NCI-H2029 (cell line): Measurements from ENCODE around the gene RGP1.

Experiments
- DNase-seq: peaks from one replicate; lab custom pipeline; 2025; lab: John Stamatoyannopoulos, UW

Gene RGP1

DNA sequence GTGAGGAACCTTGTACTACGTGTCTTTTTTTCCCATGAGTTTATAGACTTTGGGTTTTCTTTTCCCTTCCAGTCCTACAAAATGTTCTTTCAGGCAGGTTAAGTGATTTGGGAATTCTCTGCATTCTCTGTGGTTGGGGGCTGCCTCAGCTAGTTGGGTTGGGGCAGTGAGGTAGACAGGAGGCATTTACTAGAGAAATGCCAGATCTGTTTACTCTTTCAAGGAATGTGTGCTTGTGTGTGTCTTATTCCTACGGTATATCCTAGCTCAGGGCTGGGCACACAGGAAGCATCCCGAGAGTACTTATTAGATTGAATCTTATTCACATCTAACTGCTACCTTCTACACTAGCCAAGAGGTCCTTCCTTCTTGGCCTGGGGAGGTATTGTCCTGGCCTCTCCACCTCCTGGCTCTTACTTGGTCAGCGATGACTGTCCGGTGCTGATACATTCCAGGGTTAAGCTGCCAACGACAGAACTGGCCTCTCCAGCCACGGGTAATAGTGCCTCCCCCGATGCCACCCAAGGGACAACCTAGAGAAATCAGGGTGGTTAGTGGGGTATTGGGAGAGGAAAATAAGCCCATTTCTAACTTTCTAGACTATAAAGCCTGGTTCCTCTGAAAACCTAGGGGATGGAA, 5.1 kb upstream of the RGP1 start:
- DNase-seq, result no peak

DNA sequence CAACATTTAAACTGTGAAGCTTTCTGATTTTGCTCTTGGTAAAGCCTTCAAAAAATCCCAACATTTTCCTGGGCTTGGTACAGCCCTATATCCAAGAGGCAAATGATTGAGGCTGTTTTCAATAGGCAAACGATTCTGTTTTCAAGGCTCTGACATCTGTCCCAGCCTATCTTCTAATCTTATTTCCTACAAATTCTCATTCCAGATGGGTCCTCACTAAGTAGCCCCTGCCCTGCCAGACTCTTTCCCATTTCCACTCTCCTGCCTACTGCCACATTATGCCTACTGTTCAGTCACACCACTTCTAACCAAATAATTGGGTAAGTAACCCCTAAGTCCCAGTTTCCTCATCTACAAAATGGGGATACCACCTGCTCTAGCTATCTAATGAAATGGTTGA, 3.5 kb upstream of the RGP1 start:
- no peak for DNase-seq

DNA sequence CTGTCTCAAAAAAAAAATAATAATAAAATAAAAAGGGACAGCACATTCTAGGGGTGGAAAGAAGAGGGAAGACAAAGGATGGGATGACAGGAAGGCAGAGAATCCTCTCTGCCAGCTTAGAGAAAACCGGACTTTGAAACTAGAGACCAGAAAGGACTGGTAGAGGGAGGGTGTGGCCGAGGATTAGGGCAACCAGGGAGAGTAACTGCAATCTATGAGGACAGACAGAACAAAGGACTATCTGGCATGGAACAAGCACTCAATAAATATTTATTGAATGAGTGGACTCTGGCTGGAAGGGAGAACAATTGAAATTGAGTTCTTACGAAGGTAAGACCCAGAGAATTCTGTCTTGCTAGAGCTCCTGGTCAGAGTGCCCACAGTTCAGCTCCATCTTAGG, 2.5 kb upstream of the RGP1 start:
- no peak for DNase-seq

DNA sequence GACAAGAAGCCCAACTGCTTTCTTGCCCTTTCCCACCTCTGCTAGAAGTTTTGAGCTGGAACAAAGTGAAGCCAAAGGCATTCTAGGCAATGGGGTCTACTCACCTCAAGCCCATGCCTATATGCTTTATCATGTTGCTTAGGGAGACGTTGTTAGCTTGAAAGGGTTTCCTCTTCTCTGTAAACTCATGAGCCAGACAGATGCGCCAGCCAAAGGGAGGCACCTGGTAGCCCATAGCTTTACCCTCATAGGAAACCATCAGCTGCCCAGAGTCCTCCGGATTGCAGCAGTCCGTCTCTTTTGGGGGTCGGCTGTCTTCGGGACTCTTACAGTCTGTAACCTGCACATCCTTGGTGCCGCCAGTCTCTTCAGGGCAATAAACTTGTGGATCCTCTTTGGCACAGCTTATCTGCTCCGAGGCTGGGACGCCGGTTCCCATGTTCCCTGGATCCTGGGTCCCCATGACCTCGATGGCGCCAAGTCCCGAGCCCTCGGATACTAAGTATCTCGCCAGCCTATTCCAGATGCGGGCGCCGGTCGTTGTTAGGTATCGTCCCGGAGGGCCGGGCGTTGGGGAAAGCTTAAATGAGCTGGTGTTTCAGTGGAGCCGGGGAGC, 737 bp upstream of the RGP1 start:
- DNase-seq, result no peak

DNA sequence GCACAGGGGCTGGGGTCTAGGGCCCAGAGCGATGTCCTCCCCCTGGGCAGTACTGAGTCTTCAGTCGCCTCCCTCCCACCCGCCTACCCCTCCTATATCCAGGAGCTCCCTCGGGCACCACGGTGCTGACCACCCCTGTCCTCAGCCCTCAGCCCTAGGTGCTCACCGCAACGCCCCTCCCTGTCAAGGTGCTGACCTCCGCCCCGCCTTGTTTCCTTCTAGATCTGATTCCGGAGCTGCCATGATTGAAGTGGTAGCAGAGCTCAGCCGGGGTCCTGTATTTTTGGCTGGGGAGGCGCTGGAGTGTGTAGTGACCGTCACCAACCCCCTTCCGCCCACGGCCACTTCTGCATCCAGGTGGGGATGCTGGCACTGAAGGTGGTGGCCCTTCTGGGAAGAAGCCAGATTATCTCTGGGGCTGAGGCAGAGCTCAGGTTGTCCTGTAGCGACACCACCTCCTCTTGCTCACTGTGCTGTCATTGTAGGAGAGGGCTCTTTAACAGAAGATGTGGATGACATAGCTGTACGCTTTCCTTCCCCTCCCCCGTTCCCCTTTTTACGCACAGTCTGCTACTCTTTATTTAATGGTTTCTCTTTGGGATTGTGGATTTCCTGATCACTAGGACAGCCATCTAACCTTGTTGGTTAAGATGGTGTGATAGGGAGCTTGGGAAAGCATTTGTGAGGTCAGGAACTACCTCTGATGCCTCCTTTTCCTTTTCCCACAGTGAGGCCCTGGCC, 598 bp downstream of the RGP1 start:
- peak; percentile 29 for DNase-seq

DNA sequence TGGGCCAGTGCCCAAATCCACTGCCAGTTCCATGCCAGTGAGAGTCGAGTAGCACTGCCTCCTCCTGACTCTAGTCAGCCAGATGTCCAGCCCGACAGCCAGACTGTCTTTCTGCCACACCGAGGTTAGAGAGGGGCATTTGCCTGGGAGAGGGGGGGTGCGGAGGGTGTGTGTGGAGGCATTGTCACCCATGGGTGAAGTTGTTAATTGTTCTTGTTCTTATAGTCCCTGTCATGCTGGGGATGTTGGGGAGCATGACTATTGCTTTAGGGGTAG, 1.1 kb downstream of the RGP1 start:
- DNase-seq, result no peak

DNA sequence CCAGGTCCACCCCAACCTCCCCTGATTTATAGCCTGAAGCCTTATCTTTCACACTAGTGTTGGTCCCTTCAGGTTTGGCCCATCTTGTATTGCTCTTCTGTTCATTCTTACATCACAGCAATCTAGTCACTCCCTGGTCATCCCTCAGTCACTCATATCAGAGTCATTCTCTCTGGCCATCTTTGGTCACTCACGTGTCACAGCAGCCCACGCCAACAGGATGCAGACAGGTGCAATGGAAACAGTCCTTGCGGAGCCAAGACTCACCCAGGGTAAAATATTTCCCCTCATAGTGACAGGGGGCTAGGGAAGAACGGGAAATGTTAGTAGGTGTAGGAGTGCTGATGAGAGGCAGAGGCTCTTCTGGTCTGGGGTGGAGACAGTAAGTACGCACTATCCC, 4.4 kb downstream of the RGP1 start:
- no peak for DNase-seq

DNA sequence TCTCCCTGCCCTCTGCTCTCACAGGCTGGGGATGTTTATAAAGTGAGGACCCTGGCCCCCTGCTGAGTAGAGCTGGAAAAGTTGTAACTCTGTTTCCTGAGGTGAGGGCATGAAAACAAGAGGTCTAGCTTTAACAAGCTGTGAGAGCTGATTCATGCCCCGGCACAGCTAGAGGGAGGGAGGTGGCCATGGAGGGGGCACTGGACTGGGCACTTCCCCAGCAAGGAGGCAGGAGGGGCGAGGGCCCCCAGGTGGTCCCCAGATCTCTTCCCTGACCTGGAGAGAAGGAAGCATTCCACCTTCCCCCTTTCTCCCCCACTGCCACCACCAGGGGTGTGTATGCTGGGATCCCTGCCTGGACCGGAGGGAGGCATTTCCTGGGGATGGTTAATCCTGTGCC, 5.2 kb downstream of the RGP1 start, which contains the start of gene MSMP:
Gene MSMP (minus strand): TSS at position 13 of the 400 bp plus-strand sequence. CDS start 147 bp downstream, outside the sequence.
- DNase-seq, result no peak

DNA sequence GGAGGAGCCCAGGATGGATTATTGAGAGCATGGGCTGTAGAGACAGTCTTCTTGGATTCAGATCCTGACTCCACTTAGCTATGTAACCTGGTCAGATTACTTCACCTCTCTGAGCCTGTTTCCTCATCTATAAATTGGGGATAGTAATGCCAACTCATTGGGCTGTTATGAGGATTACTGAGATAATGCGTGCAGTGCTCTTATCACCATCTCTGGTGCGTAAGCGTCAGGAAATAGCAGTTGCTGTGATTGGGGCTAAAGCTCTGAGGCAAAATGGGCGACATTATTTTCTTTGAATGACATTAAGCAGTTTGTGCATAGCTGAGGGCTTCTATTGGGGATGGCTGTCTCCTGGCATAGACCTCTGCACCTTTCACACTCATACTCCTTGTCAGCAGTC, 6.0 kb downstream of the RGP1 start:
- DNase-seq, result no peak

DNA sequence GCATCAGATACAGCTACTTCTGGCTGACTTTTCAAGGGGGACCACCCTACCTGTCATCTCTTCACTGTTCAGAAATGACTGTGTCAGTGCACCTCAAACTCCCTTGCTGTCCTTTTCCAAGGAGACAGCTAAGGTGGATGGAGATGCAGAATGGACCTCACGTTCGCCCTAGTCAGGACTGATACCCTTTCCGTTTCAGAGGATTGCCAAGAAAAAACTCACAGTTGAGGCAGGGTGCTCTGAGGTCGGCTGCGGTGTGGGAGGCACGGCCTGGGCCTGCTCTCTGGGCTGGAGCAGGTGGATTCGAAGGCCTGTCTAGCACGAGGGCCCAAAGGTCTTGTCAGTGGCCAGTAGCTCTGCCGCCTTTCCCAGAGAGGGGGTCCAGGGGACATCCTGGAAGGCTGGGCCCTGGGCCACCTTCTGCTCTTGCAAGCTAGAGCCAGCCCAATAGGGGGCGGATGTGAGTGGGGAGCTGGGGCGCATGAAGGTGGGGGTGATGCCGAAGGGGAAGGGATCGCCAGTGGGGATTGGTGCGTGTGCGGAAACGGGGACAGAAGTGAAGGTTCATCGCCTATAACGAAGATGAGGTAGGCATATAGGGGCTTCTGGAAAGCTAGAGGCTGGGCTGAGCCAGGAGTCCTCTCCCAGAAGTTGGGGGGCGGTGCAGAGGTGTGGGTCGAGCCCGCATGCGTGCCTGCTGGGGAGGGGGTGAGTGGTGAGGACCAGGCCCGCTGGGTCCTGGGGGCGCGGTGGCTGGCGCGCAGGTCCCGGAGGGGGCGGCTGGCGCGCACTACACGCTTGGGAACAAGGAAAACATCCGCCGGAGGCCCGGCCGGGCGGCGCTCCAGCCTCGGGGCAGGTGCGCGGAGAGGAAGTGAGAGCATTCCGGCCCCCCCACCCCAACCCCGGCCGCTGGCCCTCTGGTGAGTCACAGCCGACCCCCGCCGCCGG, 7.5 kb downstream of the RGP1 start:
- DNase-seq, result peak; percentile 76

DNA sequence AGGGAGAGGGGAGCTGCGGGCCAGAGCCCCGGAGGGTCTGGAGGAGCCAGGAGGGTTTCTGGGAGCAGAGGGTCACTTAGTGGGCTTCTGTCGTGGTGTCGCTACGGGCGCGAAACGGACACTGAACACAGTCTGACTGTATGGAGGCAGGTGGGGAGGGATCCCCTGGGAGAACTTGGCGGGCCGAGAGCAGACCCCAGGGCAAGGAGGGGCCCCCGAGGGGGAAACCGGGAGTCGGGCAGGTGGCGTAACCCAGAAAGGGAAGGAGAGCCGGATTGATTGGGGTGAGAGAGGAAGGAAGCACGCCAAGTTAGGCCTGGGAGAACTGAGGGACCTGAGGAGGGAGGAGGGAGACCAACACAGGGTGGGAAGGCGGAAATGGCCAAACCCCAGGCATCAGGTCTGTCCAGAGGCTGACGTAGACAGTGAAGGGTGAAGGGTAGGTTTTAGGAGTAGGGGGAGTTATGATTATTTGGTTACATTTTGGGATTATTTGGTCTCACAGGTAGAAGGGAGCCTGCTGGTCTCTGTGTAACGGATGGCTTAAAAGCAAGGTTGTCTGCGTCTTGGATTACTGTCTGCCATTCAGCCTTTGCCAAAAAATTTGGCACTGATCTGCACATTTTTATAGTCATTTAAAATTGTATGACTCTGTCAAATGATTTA, 8.3 kb downstream of the RGP1 start:
- peak; percentile 65 for DNase-seq

DNA sequence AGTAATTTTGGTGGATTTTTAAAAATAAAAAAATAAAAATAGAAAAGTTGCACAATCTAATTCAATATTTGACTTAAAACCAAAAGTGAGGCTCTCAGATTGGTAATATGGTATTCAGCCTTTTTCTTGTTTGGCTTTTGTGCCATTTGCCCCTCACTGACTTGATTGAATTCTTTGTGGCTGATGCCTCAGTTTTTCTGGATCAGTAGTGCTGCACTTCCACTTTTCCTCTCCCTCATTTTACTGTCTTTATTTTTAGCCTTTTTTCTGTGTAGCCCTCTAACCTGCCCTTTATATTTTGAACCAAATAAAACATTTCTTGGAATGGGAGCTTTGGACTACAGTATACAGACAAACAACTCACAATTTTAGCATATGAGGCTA, 8.8 kb downstream of the RGP1 start:
- no peak for DNase-seq

DNA sequence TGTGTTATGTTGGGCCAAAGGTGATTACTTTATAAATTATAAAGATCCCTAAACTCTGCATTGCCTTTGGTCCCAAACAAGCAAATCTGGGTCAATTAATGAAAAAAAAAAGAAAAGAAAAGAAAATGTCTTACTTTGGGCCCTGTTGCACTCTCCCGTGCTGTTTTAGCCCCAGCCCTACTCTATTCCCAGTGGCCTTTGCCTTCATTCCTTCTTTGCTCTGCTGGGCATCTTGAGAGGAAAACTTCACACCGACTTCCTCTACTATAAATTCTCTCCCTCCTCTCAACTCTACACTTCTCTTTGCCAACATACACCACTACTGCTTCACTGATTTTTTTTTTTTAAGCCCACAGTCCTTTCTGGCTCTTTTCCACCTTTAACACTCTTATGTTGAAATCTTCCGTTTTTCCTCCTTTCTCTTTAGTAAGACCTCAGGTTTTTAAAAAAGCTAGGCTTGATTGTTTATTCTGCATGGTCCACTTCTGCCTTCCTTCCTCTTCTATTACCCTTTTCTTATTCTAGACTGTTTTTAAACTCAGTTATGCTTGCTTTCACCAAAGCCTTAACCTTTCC, 9.5 kb downstream of the RGP1 start:
- DNase-seq, result no peak

DNA sequence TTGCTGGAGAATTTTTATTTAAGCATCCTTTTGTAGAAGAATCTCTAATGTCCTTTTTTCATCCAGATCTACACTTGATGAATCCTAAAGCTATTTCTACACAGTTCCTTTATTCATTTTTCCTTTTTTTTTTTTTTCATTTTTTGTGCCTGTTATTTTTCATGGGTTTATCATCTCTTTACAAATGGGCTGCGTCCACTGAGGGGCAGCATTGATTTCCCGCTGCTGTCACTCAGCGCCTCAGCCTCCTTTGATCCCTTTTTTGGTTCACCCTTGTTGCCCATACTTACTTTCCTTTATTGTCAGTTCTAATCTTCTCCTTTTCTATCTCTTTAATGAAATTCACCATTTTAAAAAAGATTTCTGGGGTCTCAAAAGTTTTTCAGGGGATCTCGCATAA, 10.7 kb downstream of the RGP1 start:
- DNase-seq, result no peak

DNA sequence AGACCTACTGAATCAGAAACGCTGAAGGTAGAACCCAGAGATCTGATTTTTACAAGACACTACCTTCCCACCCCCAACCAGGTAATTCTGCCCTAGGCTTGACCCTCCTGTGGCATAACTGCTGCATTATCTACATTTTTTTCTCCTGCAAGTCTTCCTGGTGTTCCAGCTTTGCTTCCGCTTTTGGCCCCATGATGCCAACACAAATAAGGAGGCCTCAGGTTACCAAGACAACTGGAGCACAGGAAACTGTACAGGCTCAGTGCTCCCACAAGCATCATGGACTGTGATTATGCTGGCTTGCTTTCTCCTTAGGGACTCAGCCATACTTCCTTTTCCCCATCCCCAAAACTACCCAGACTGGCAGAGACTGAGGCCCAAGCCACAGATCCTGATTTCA, 11.6 kb downstream of the RGP1 start:
- peak; percentile 91 for DNase-seq

DNA sequence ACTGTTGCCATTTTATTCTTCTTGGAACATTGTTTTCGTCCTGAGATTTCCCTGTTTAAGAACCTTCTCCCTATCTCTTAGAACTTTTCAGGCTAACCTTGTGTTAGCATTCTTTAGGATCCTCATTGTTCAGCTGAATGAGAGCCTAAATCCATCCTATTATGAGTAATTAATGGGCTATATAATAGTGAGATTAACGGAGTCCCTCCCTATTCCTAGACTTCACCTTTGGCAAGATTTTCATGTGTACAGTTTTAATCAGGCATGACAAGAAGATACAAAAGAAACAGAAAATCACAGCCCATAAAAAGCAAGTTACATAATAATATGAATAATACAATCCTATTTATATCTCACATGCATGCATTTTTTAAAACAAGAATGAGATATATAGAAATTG, 14.1 kb downstream of the RGP1 start:
- DNase-seq, result no peak

DNA sequence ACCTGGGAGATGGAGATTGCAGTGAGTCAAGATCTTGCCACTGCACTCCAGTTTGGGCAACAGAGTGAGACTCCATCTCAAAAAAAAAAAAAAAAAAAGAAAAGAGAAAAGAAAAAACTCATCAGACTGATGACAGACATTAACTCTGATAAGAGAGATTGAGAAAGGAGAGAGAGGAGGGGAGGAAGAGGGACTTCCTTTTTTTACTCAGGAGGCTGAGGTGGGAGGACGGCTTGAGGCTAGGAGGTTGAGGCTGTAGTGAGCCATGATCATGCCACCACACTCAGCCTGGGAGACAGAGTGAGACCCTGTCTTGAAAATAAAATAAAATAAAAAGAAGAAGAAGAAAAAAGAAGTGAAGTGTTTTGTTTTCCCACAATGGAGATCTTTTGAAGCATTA, 14.7 kb downstream of the RGP1 start:
- no peak for DNase-seq

DNA sequence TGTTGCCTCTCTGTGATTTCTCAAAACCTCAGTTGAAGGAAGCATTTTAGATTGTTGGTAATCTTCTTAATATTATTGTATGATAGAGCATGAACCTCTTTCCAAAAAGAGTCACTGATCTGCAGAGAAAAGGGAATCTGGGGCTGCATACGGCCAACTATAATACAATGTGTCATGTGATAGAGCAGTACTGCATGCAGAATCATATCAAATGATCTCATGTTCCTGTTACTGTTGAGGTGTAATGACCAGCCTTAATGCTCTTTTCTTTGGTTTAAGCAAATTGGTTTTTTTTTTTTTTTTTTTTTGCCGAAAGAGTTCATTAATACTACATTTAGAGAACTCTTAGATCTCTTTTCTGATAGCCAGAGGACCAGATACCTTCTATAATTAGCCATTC, 17.9 kb downstream of the RGP1 start:
- no peak for DNase-seq

DNA sequence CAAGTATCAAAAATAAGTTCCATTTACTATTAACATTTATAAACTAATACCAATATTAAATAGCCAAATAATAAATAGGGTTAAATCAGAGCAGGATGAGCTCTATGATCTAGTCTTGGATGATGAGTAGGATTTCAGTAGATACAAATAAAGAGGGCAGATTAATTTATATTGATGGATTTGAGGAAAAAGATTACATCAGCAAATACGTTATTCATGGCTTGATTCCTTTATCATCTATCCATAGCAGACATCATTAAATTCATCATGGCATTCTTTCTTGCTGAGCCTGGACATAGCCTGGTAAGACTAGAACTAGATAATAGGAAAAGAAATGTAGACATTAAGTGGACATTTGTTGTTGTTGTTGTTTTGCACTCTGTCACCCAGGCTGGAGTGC, 18.4 kb downstream of the RGP1 start:
- no peak for DNase-seq

DNA sequence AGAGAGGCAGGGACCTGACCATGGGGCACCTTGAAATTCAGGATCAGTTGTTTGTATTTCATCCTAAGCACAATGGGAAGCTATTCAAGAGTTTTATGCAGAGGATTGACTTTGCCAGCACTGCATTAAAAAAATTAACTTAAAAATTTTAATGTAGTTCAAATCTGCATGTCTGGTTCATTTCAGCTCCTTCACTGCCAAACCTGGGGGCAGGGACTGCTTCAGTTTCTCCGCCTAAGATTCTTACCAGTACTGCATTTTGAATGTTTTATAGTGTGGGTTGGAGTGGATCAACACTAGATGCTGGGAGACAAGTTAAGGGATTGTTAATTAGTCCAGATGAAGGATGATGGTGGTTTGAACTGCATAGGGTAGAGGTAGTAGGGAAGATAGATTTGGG, 20.7 kb downstream of the RGP1 start:
- DNase-seq, result no peak

DNA sequence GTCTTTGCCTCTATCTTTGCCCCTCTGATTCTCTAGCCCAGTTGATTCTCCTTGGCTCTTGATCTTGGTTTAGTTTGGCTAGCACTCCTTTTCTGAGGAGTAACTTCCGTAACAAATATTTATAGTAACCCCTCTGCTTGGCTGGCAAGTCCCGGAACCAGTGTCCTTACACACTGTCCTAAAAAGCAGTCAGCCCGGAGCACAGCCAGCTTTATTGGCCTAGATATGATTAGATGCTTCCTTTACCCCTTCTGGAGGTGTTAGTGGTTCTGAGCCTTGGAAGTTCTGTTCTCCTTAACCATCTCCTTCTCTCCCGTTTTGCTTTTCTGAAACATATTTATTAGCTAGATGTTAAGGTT, 22.0 kb downstream of the RGP1 start:
- peak; percentile 31 for DNase-seq

DNA sequence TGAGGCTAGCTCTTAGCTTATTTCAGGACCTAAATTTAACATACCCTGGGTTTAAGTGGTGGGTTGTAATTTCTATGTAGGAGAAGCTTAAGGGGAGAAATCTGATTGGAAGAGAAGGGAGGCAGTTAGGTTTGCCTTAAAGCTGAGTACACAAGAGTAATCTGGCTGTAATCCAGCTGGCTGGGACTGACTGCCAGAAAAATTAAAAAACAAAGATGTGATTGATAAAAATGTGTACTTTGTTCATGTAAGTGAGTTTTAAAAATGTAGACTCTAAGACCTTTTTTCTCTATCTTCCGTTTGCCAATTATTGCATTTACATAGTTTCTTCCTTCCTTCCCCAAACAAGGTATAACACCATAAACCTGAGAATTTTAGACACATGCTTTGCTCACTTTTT, 22.4 kb downstream of the RGP1 start:
- peak; percentile 83 for DNase-seq
